RWPE2 (cell line): ENCODE measurements around the gene PDZD8.

Experiments used
- ATAC-seq: fragments of 200-7000 bp; cut with Tn5 transposase; 3 replicates; pipeline ENCODE4 v1.9.1; 2021; ENCODE audit warnings: low read depth
- DNase-seq: peaks from one replicate; pipeline ENCODE4 v3.0.0-alpha.2; 2020; ENCODE audit warnings: low spot score
- H3K27ac ChIP-seq: fragments of 450-650 bp; 2 replicates; pipeline ENCODE4 v1.5.1; 2017; ENCODE audit warnings: mild to moderate bottlenecking; ENCODE audit not compliant: poor library complexity, severe bottlenecking
- H3K27me3 ChIP-seq: fragments of 250-450 bp; sonication (Bioruptor Pico); 2 replicates; pipeline ENCODE4 v1.5.1; 2021; ENCODE audit warnings: mild to moderate bottlenecking, moderate library complexity; ENCODE audit not compliant: insufficient read depth, poor library complexity, severe bottlenecking
- H3K36me3 ChIP-seq: fragments of 250-450 bp; sonication (Bioruptor Pico); 2 replicates; pipeline ENCODE4 v1.5.1; 2020; ENCODE audit warnings: low read depth, mild to moderate bottlenecking, moderate library complexity
- H3K4me1 ChIP-seq: fragments of 250-450 bp; sonication (Bioruptor Pico); 2 replicates; pipeline ENCODE4 v1.5.1; 2021; ENCODE audit warnings: mild to moderate bottlenecking, moderate library complexity; ENCODE audit not compliant: insufficient read depth, poor library complexity, severe bottlenecking
- H3K4me3 ChIP-seq: fragments of 250-450 bp; sonication (Bioruptor Pico); 2 replicates; pipeline ENCODE4 v1.5.1; 2021; ENCODE audit warnings: mild to moderate bottlenecking, moderate library complexity; ENCODE audit not compliant: severe bottlenecking
- H3K9me3 ChIP-seq: fragments of 250-450 bp; sonication (Bioruptor Pico); 2 replicates; pipeline ENCODE4 v1.5.1; 2021; ENCODE audit warnings: mild to moderate bottlenecking, moderate library complexity; ENCODE audit not compliant: severe bottlenecking
- CTCF ChIP-seq: fragments of 450-650 bp; IDR thresholded peaks from one replicate; pipeline ENCODE4 v1.5.1; 2017; ENCODE audit warnings: mild to moderate bottlenecking, moderate library complexity; ENCODE audit not compliant: poor library complexity, severe bottlenecking

The PDZD8 gene

GRCh38 chr10:117391436-117392205 lies 16.4 kb upstream of the PDZD8 start:
- H3K27ac ChIP-seq = no peak overlapping the region
- peaks cover 5% of the 10 kb centered on the region for H3K27me3 ChIP-seq
- H3K36me3 ChIP-seq = no peaks in the 10 kb centered on the region
- no peaks in the 10 kb centered on the region for H3K4me1 ChIP-seq
- DNase-seq = no peak
- no peak for ATAC-seq
- H3K4me3 ChIP-seq = no peak overlapping the region
- H3K9me3 ChIP-seq = no peaks in the 10 kb centered on the region
- TF ChIP-seq CTCF = no peak

- Histone ChIP-seq H3K27me3 (peaks cover 5% of the 10 kb centered on the region), H3K4me3 (no peak overlapping the region), H3K27ac (no peak overlapping the region), H3K9me3 (no peaks in the 10 kb centered on the region), H3K36me3 (no peaks in the 10 kb centered on the region), H3K4me1 (no peaks in the 10 kb centered on the region)
- DNase-seq (no peak), ATAC-seq (no peak)
- TF ChIP-seq CTCF = no peak
Measured at GRCh38 chr10:117390420-117390819, 15.2 kb upstream of the PDZD8 start.

GRCh38 chr10:117386805-117387204 lies 11.6 kb upstream of the PDZD8 start:
- no peak overlapping the region for H3K27ac ChIP-seq
- H3K27me3 ChIP-seq = peaks cover 5% of the 10 kb centered on the region
- DNase-seq = no peak
- H3K4me3 ChIP-seq = no peak overlapping the region
- no peaks in the 10 kb centered on the region for H3K4me1 ChIP-seq
- no peaks in the 10 kb centered on the region for H3K9me3 ChIP-seq
- no peaks in the 10 kb centered on the region for H3K36me3 ChIP-seq
- no peak for ATAC-seq
- TF ChIP-seq CTCF = no peak

GRCh38 chr10:117382861-117383260 lies 7.6 kb upstream of the PDZD8 start:
- H3K4me1 ChIP-seq = no peaks in the 10 kb centered on the region
- no peak overlapping the region for H3K4me3 ChIP-seq
- ATAC-seq (no peak), DNase-seq (no peak)
- H3K36me3 ChIP-seq = no peaks in the 10 kb centered on the region
- H3K27ac ChIP-seq = no peak overlapping the region
- H3K27me3 ChIP-seq = peaks cover 5% of the 10 kb centered on the region
- TF ChIP-seq CTCF = no peak
- H3K9me3 ChIP-seq = no peaks in the 10 kb centered on the region
